ENCODE data around the gene DNAH7. TPM values are rescaled to one million over a fixed set of nuclear protein-coding genes. Genes with fewer than 3 reads are reported as not detected.

Gene DNAH7
- total RNA-seq, 1 donor from 2014 or later = 0.98 TPM

DNA sequence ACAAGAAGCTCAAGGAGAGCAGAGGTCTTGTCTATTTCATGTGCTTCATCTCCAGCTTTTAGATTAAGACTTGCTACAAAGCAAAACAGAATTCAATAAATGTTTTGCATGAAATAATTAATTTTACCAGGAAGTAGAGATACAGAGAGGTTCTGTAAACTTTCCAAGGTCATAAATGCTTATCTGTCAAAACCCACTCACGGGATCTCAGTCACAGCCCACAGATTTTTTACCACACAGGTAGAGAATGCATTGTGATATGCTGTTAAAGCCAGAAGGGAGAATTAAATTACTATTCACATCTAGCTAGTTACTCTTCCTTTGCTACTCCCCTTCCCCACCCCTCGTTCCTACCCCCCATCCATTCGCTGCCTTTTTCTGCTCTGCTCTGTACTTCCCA lies 205.5 kb downstream of the DNAH7 start:
- intact Hi-C loops (cut with DNase I) = no loop called here
- Histone ChIP-seq H3K27me3 (no peaks in the 10 kb centered on the region), H3K27ac (no peak overlapping the region), H3K4me1 (no peaks in the 10 kb centered on the region), H3K4me3 (no peak overlapping the region), H3K36me3 (no peaks in the 10 kb centered on the region), H3K9me3 (no peaks in the 10 kb centered on the region)
- DNase-seq = no peak
- no peak for ATAC-seq
- TF ChIP-seq CTCF (IDR thresholded peaks at IDR 0.05) = no peak

DNA sequence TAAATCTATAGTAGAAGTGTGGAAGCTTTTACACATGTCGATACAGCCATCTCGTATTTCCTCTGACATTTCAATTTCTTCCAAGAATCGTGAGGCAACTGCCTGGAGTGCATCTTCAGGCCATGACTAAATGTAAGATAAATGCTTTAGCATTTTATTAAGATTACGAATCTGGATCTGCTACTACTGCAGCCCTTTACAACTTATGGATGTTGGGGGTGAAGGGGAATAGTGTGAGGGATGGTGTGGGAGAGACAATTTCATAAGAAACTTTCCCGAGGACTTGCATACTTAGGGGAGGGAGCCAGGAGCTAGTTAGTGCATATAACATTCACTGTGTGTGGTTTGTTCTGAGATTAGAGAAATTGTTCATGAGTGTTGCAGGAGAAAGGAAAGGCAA lies 206.8 kb downstream of the DNAH7 start:
- intact Hi-C loops (cut with DNase I) = no loop called here
- DNase-seq = no peak
- Histone ChIP-seq H3K27ac (no peak overlapping the region), H3K4me3 (no peak overlapping the region), H3K9me3 (no peaks in the 10 kb centered on the region), H3K27me3 (no peaks in the 10 kb centered on the region), H3K4me1 (no peaks in the 10 kb centered on the region), H3K36me3 (no peaks in the 10 kb centered on the region)
- ATAC-seq = no peak
- no peak for TF ChIP-seq CTCF (IDR thresholded peaks at IDR 0.05)

DNA sequence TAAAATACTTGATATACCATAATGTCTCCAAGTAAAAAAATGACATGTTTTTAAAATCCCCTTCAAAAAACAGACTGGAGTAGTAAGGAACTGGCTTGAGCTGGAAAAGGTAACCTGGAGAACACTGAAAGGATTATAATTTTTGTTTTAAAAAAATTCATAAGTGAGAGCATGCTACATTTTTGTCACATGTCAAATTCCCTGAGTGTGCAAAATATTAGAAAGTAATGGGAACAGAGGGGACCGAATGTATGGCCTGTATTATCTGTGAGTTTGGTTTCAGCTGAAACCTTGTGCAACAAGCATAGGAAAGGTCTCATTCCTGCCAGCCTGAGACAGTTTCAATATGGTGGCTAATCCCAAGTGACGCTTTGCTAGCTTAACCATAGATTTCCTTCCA lies 209.1 kb downstream of the DNAH7 start:
- TF ChIP-seq CTCF (IDR thresholded peaks at IDR 0.05) = no peak
- Histone ChIP-seq H3K36me3 (no peaks in the 10 kb centered on the region), H3K4me3 (no peak overlapping the region), H3K27me3 (no peaks in the 10 kb centered on the region), H3K4me1 (no peaks in the 10 kb centered on the region), H3K9me3 (no peaks in the 10 kb centered on the region), H3K27ac (no peak overlapping the region)
- DNase-seq (no peak), ATAC-seq (no peak)
- intact Hi-C loops (cut with DNase I) = no loop called here

GRCh38 chr2:195857132-195857531 lies 211.5 kb downstream of the DNAH7 start:
- intact Hi-C loops (cut with DNase I) = no loop called here

GRCh38 chr2:195850764-195851163 lies 217.9 kb downstream of the DNAH7 start:
- H3K4me1 ChIP-seq = no peaks in the 10 kb centered on the region
- H3K27me3 ChIP-seq = no peaks in the 10 kb centered on the region
- no peak for TF ChIP-seq CTCF (IDR thresholded peaks at IDR 0.05)
- DNase-seq (no peak), ATAC-seq (peak; percentile 67)
- H3K4me3 ChIP-seq = no peak overlapping the region
- H3K27ac ChIP-seq = no peak overlapping the region
- intact Hi-C loops (cut with DNase I) = no loop called here
- H3K36me3 ChIP-seq = no peaks in the 10 kb centered on the region
- no peaks in the 10 kb centered on the region for H3K9me3 ChIP-seq

More at GRCh38 chr2:195857132-195857531, 211.5 kb downstream of the DNAH7 start:
- H3K27me3 ChIP-seq = no peaks in the 10 kb centered on the region
- H3K36me3 ChIP-seq = no peaks in the 10 kb centered on the region
- H3K4me1 ChIP-seq = no peaks in the 10 kb centered on the region
- ATAC-seq (no peak), DNase-seq (no peak)
- H3K4me3 ChIP-seq = no peak overlapping the region
- no peak overlapping the region for H3K27ac ChIP-seq
- TF ChIP-seq CTCF (IDR thresholded peaks at IDR 0.05) = no peak
- no peaks in the 10 kb centered on the region for H3K9me3 ChIP-seq

Data from upper lobe of right lung (tissue), 1 donor.